Stimulated activated CD4-positive, alpha-beta T cell treated with anti-CD3 and anti-CD28 coated beads, Interleukin-4, amount 100 ng/mL, for 1 hour (primary cell): ENCODE results near the gene SPATA31E1.

Experiments used
- DNase-seq: peaks from one replicate; pipeline ENCODE4 v3.0.0-alpha.2; 2020

The SPATA31E1 gene

DNA sequence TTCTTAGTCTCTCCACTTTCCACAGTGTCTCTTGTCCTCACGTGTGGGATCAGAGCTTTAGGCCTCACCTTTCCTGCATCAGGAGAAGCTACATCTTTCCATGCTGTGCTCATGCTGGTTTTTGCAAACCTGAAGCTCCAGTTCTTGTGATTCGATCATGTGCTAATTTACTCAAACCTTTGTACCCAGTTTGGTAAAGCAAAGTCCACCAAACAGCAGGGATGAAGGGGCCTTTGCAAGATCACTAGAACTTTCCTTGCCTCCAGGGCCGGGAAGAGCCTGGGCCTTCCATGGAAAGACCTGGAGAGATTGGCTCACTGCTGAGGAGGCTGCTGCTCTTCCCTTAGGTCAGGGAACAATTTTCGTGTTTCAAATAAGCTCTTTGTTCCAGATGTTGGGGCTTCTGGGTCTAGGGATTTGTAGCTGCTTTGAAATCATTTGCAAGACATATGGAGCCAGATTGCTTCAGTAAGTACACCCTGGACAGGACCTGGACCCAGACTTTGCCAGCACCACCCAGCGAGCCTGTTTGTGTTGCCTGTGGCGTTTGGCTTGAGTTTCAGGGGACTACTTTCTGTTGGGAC, 18.7 kb upstream of the SPATA31E1 start:
- DNase-seq: no peak

DNA sequence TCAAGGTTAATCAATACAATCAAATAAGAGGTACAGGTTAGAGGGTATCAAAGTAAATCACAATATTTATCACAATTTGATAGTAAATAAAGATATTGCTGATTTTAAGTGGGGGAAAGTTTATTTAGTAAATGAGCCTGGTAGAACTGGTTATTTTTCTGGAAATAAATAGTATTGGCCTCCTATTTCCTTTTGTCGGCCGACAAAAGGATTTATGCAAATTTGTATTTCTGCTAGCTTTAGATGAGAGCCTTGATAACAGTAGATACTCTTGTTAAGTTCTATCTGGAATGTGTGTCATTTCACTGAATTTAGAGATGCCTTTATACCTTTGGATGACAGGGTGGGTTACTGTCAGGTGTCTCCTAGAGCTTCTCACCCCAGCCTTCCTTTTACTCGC, 17.8 kb upstream of the SPATA31E1 start:
- no peak for DNase-seq

DNA sequence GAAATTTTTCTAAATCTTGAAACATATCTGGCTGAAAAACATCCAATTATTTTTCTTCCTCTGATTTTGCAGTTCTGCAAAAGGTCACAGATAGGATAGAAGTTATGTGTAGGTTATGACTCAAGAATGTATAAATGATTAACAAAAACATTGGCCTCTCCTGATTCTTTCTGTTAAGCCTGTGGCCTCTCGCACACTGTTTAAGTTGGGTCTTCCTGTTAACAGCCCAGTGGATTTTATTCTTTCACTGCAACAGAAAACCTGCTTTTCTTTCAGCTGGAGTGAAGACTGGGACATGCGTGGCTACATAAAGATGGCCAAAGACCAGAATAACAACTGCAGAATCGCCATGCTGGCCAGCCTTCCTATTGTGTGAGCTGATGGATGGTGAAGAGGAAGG, 17.1 kb upstream of the SPATA31E1 start:
- no peak for DNase-seq

DNA sequence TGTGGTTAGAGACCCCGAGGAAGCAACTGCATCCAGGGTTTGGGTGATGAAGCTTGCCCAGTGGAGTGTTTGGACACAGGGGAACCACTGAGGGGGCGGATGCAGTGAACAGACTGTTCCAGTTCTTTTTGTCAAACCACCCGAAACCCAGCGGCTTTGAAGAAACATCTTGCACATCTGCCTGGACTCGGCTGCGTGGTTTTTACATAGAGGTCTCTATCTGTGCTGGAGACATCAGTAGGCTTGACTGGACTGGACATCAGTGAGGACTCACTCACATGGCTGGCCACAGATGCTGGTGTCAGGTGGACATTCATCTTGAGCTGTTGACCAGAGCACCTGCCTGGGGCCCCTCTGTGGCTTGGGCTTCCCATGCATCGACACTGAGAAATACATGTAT, 15.3 kb upstream of the SPATA31E1 start:
- no peak for DNase-seq

DNA sequence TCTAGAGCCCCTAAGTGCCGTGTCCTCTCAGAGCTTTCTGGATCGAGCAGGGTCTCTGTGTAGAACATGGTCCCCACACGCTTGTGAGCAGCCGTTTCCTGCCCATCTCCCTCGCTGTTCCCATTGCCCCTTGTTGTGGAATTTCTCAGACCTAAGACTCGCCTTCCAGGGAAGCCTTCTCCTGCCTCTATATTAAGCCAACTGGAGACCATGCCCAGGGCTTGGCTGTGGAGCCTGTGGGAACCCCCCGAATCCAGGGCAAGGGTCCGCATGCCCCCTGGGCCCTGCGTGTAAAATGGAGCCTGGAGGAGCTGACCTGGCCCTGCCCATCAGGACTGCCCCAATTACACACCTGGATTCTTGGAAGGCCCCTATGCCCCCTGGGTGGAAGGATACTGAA, 14.5 kb upstream of the SPATA31E1 start:
- no peak for DNase-seq

DNA sequence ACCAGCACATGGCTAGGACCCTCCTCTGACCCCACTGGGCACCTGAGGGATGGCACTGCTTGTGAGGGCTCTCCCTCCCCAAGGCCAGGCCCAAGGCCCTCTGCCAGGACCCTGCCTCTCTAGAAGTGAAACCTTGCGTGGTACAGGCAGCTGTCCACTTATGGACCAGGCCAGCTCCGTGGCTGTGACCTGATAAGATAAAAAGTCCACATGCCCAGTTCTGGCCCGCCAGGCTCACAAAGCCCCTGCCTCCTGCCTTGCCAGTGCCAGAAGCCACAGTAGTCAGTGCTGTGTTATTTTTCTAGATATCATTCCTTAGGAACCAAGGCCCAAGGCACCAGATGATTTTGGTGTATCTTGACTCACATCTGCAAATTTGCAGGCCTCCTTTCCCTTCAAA, 14.0 kb upstream of the SPATA31E1 start:
- no peak for DNase-seq

DNA sequence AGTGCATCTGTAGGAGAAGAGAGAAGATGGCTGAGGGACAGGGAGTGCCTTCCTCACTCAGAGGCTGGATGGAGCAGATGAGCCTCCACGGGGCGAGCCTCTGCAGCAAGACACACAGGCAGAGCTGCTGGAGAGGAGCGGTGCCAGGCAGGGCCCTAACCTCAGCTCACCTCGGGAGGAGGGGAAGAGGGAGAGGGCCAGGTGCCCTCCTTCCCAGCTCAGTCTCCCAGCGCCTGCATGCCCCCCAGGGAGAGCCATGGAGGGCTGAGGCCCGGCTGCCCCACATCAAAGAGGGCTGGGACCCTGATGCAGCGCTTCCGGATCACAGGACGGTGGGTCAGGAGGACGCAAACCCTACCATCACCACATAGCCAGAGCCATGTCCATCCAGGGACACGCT, 13.6 kb upstream of the SPATA31E1 start:
- DNase-seq: no peak

DNA sequence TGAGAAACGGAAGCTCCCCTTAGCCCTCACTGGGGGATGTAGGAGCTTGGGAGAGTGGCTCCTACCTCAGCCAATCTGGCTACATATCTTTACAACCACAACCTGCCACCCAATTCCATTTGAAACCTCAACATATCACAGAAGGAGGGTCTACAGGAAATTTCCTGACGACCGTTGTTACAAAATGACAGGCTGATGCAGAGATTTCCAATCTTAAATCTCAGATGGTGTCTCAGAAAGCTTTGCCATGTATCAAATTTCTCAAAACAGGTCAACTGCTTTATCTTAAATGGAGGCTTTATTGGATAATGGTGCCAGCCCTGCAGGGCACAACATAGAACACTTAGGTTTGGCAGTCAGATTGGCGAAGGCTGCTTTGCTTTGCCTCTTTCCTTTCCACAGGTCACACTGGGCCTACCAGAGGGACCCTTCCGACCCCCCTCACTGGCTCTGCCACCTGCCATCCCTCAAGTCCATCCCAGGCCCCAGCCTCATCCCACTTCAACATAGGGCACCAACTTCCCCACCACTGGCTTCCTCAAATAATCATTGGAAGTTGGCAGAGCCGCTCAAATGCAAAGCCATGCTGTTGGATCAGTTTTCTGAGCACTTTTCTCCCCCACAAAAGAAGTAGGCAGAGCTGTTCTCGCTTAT, 11.1 kb upstream of the SPATA31E1 start:
- no peak for DNase-seq

DNA sequence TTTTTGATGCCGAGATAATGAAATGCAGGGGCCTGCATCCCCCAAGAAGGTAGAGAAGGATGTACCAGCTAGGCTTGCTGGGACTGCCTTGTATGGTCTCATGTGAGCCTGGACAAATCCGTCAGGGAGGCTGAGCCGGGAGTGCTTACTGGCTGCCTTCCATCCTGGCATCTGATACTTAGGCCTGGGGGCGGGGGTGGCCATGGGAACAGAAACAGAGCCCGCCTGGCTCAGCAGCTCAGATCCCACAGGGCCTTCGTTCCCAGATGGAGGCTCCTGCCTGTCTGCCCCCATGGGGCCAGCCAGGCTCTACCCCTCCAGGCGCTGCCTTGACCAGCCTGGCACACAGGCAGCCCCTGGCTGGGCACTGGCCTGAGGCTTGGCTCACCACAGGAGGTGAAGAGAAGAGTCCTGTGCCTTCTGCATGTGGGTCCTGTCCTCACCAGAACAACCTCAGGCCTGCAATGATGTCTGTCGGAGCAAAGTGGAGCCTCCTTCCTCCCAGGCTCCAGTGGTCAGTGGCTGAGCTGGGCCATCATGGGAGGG, 10.5 kb upstream of the SPATA31E1 start:
- no peak for DNase-seq

DNA sequence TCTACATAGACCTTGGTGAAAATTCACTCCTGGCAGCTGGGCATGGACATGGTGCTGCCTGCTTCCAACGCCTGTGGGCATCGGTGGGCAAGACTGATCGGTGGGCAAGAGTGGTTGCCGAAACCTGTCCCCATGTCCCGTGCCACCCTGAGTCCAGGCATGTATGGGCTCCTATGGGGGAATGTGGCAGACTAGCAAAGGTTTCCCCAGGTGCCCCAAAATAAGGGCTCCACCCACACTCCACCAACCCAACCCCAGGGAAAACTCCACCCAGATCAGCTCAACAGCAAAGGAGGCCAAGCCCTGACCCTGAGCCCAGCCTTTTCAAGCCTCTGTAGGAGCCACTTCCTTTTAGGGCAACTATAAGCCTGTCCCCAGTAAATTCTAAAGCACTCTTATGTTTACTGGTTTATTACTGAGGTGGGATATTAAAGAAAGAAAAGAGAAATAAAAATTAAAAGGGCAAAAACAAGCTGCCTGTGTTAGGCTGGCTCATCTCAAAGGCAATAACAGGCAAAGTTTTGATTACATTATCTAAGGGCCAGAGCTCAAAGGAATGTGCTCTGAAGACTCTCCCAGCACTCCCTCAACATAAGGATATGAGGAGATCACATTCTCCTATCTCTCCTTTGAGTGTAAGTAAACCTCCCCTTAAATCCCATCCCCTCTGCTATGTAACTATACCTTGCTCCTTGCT, 8.9 kb upstream of the SPATA31E1 start:
- no peak for DNase-seq

DNA sequence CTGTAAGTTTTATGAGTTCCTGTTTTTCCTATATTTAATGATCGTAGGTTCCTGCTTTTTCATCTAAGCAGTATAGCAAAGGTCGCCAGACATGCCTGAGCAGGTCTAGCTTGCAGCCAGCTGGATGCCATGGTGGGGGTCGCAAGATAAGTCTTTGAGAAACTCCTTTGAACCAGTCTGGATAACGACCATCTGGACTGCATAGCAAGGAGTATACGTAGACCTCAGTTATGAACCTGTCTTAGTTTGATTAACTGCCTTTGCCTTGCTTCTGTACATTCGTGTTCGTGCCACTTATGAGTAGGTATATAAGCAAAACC, 8.4 kb upstream of the SPATA31E1 start:
- DNase-seq: no peak

DNA sequence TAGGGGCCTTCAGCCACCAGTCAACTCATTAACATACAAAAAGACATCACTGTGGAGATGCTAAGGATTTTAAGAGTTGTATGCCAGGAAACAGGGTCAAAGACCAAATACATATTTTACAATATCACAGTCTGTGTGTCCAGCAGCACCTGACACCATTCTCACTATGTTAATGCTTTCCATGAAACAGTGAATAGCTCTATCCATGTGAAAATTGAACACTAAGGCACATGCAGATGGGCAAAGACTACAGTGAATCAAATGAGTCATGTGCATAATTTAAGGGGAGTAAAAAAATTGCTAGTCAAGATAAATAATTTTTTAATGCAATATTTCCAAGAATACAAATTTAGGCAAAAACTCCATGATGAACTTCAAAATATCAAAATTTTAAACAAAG, 7.6 kb upstream of the SPATA31E1 start:
- DNase-seq: no peak

DNA sequence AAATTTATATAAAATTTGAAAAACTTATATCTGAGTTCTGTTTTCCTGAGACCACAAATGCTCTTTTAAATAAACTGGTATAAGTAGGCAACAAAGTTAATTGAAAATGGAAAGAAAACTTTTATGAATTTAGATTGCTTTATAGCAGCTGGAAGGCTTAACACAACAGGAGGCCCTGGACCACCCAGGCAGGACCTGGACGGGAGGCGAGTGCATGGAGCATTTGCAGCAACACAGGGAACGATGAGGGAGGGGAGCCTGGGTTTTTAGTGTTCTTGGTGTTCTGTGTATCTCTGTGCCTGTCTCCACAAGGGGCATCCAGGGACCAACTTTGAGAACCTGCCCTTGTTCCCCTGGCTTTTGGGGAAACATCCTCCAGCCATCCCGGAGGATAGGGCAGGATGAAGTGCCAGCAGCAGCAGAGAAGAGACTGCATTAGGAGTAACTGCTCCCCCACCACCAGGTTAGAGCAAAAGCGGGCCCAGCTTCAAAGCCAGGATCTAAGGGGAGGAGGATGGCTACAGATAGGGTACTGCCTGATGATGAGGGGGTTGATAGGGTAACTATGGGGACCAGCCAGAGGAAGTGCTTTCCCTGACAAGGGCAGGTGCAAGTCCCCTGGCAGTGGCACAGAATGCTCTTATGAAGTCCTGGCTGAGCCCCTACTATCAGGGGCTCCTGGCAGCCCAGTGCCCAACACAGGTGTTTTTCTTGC, 6.7 kb upstream of the SPATA31E1 start:
- no peak for DNase-seq

DNA sequence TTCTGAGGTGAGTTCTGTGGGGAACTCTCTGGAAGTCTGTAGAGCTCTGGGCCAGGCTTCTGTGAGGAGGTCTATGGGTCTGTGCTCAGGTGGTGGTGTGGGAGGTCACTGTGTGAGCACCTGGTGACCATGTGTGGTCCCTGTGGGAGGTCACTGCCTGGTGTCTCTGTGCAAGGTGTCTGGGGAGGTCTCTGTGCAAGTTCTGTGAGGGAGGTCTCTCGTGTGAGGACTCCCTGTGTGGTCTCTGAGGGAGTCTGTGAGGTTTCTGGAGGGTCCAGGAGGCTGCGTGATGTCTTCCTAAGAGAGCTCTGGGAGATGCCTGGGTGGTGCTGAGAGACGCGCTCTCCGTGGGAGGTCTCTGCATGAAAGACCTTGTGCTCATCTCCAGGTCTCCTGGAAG, 6.0 kb upstream of the SPATA31E1 start:
- no peak for DNase-seq

DNA sequence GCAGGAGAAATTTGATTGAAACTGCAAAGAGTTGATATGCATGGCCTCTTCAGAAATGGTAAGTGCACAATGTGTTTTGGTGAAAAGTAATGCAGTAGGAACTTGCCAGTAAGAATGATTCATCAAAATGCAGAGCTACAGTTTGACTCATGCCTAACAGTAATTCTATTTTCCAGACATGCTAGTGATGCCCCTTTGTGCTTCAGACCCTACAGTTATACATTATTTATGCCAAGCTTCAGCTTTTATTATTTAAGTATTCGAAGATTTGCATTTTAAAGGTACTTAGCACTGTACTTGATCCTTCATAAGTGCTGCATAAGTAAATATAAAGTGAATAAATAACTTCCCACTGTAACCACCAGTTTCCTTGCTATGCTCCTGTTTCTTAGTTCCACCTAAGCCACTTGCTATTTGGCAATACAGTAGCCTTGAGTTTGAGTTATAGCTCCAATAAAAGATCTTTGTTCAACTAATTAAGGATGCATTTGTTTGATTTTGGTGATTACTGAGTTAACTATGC, 3.6 kb upstream of the SPATA31E1 start:
- no peak for DNase-seq

DNA sequence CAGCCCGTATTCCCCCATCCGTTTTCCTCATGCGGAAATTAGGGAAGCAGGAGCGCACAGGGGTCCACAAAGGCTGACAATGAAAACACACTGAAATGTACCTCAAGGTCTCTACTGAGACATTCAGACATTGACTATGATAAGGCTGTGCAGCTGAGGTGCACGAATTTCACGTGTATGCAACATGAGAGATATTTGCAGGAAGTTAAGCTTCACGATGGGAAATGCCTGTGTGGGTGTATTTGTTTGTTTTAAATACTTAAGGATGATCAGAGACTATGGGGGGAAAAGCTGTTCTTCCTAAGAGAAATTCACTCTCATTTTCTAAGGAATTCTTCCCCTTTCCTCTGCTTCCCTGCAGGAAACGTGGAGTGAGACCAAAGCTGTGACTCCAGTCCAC, 2.6 kb upstream of the SPATA31E1 start:
- no peak for DNase-seq

DNA sequence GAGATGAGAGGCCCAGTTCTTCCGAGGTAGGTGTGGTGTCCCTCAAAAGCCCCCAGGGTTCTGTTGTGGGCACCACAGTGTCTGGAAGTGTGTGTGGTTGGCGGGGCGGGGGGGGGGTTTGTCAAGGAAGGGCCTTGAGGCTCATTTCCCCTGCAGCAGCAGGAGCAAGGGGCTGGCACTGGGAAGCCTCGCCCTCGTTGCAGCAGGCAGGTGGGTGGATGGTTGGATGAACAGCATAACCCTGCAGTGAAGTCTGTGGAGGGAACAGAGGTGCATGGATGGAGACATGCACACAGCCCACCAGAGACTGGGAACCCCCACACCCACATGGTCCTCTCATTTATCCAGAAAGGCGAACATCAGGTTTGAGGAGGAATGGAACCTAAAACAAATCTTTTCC, 2.0 kb upstream of the SPATA31E1 start:
- DNase-seq: no peak

DNA sequence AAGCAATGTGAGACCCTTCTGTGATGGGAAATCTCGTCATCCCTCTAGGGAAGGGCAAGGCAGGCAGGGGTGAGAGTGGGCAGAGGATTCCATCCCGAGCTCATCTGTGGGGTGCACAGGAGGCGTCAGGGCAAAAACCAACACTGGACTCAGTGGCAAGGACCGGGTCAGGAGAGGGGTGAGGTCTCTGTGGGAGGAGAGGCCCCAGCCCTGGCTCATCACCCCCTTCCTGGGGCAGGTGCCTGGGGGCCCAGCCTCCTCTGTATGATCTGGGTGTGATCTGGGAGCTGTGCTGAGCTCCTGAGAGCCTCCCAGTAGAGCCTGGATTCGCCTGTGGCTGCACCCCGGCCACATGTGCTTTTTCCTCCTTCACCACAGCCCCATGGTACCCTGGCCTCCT, 597 bp downstream of the SPATA31E1 start:
- DNase-seq: no peak

DNA sequence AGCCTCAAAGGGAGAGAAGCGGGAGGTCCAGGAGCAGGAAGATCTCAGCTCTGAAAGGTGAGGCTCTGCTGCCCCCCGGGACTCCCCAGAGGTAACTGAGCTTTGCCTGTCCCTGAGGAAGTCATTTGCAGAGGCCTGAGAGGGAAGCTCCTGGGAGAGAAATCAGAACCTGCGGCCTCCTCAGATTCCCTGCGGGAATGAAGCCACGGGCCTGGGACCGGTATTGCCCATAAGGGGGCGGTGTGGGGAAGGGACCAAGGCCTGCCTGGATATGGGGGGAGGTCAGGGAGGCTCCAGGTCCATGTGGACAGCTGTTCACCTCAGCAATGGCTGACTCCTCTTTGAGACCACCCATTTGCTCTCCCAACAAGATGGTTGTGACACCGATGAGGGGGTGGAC, 1.3 kb downstream of the SPATA31E1 start:
- no peak for DNase-seq

DNA sequence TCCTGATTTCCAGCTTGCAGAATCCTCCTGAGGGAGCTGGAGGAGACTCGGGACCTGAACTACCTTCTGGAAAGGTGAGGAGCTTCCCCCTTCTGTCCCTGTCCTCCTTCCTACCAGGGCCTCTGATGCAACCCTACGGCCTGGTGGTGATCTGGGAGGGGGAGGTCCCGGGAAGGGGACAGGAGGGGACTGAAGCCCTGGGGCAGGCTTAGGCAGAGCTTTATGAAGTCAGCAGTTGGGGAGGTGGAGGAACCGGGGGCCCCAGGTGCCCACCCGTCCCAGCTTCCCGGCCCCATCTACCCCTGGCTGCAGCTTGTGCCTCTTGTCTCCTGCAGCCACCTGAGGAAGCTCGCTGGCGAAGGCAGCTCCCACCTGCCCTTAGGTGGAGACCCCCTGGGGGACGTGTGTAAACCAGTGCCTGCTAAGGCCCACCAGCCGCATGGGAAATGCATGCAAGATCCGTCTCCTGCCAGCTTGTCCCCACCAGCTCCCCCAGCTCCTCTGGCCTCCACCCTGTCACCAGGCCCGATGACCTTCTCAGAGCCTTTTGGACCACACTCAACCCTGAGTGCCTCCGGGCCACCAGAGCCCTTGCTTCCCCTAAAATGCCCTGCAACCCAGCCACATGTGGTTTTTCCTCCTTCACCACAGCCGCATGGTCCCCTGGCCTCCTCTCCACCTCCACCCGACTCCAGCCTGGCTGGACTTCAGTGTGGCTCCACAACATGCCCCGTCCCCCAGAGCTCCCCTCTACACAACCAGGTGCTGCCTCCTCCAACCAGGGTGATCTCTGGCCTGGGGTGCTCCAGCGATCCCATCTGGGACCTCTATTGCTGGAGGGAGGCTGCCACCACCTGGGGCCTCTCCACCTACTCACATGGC, 2.1 kb downstream of the SPATA31E1 start:
- DNase-seq: no peak

DNA sequence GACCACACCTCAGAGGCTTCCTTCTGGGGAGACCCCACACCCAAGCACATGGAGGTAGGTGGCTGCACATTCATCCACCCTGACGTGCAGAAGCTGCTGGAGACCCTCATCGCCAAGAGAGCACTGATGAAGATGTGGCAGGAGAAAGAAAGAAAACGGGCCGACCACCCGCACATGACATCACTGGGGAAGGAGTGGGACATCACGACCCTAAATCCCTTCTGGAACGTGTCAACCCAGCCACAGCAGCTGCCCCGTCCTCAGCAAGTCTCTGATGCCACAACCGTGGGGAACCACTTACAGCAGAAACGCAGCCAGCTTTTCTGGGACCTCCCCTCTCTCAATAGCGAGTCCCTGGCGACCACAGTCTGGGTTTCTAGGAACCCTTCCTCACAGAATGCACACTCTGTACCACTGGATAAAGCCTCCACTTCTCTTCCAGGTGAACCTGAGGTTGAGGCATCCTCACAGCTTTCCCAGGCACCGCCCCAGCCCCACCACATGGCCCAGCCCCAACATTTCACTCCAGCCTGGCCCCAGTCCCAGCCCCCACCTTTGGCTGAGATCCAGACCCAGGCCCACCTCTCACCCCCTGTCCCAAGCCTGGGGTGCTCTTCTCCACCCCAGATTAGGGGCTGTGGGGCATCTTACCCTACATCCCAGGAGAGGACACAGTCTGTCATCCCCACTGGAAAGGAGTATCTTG, 3.0 kb downstream of the SPATA31E1 start:
- DNase-seq: no peak
